ENCODE measurements around the gene AP3B1. TPM values are rescaled to one million over a fixed set of nuclear protein-coding genes. Genes with fewer than 3 reads are reported as not detected.

Gene AP3B1
- polyA plus RNA-seq, 1 donor, result 76.2 TPM

DNA sequence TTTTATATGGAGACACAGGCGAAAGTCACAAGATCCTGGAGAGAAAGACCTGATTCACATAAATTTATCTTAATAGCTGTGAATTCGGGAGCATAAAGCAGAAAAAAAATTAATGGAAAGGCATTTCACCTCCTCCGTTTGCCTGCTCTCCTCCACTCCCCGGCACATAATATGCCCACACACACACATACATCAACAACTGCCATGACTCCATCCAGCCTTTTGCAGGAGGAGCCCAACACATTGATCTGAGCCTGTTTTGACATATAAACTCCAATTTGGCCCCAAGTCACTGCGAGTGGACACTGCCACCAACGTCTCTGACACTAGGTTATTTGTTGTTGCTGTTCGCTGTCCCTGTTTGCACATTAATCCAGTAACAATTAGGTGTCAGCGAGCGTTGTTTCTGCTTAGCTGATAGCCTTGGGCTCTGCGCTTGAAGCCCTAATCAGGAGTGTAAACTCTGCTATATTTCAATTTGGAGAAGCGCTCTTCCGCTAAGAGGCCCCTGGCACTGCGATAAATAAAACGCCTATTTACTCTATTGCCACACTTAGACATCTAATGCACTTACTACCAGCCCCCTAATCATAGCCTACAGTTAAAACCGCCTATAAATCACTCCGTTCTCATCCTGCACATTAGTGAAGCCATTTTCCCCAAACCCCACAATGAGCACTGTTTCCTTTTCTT is 322.6 kb downstream of the AP3B1 start:
- DNase-seq, result no peak

DNA sequence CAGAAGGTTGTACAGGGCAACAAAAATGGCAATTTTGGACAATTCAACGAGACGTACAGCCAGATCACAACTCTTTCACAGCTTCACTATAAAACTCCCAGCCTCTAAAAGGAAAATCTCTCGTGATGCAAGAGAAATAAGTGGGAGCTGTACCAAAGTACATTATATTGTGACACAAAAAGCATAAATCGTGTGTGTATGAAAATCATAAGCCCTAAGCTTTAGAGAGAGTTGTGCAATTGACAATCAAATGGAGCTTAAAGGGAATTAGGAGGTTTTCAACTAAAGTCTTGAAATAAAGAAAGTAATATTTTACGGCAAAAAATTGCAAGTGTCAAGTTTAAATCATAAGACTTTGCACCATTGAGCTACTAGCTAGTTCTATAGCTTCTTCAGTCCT is 323.6 kb downstream of the AP3B1 start:
- no peak for DNase-seq

GRCh38 chr5:77963795-77964194 is 330.7 kb downstream of the AP3B1 start:
- no peak for DNase-seq

DNA sequence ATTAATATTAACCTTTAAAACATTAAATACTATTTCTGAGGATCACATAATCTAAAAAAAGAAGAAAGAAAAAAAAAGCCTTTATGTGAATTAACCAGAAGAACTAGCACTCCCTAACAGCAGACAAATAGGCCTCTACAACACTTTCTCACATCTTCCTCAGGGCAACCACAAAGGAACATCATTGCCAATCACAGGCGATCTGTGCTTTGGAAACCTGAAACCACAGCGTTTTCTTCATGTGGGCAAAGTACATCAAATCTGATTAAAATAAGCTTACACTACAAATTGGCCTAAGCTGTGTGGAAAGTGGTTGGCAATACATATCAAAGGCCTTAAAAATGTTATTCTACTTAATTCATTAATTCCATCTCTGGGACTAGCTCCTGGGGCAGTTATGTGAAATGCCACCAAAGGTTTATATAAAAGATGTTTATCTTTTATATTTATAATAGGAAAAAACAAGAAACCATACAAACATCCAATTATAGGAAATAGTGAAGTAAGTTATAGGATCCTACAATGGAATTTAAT is 333.6 kb downstream of the AP3B1 start:
- no peak for DNase-seq

DNA sequence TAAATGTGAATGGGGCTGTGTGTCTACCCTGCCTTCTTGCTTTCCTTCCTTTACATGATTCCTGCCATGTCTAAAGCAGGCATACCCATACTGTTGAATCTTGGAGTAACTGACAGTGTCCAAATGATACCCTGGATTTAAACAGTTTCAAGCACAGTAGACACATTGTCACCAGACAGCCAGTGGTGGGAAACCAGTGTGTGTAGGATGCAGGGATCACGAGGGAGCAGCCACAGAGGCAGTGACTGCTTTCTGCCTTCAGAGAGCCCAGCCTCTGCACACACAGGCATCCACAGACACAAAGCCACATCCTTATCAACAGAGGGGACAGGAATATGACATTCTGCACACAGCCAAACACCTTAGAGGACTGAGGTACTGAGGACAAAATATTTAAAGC is 334.2 kb downstream of the AP3B1 start:
- no peak for DNase-seq

GRCh38 chr5:77958642-77959330 is 335.7 kb downstream of the AP3B1 start:
- DNase-seq, result no peak

DNA sequence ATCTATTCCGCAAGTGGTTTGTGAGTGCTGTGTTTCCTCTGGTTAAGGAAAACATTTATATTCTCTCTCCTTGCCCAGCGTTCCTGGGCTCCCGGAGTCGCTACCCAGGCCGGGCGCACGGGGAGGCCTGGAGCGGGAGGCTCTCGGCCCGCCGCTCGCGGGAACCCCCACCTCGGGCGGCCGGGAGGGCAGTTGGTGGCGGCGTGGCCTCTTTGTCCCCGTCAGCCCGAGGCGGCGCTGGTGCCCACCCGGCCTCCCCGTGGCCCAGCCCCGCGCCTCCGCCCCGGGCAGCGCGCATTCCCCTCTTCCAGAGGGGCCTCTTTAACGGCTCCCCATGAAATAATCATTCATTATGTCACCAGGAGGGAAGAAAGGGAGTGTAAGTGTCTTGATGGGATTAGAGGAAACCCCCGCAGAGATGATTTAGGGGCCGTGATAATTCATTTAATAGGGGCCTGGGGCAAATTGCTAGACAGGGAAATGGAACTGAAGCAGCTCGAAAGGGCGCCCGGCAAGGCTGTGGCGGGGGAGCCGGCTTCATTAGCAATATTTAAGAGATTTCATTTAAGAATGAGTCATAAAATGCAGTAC is 336.5 kb downstream of the AP3B1 start:
- DNase-seq, result no peak

DNA sequence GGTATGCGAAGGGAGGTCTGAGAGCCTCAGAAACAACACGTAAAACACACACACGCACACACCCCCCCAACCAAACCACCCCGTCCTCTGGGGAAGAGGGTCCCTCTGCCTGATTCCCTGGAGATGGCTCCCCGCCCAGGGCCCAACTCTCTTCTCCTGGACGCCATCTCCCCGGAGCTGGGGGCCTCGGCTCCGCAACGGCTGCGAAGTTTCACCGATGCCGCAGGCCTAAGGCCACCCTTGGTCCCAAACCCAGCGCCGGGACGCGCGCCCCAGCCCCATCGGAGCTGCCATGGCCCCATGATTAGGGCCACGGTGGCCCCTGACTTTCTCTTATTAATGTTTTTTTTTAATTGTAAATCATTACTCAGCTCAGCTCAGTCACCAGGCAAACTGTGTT is 337.0 kb downstream of the AP3B1 start:
- DNase-seq, result no peak

DNA sequence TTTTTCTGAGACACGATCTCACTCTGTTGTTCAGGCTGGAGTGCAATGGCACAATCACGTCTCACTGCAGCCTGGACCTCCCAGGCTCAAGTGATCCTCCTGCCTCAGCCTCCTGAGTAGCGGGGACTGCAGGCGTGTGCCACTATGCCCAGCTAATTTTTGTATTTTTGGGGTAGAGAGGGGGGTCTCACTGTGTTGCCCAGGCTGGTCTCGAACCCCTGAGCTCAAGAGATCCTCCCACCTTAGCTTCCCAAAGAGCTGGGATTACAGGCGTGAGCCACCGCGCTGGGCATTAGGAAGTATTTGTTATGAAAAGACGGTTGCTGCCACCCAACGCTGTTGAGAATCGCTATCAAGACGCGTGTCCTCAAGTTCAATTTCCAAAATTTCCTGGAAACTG is 337.4 kb downstream of the AP3B1 start:
- DNase-seq, result no peak

DNA sequence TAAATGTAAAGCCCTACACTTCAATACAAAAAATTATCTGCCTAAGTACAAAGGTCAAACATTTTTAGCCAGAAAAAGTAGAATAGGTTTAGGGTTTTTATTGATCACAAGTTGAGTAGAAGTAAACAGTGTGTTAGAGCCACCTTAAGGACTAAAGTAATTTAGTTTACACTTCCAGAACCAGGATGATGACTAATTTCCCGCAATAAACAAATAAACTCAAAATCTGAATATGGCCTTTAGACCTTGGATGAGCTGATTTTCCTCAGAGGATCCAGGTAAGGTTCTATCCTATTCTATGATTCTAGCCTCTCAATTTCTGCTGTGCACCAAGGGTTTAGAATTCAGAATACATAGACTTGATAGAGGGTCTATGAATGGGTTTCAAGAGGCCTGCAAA is 338.9 kb downstream of the AP3B1 start:
- no peak for DNase-seq

DNA sequence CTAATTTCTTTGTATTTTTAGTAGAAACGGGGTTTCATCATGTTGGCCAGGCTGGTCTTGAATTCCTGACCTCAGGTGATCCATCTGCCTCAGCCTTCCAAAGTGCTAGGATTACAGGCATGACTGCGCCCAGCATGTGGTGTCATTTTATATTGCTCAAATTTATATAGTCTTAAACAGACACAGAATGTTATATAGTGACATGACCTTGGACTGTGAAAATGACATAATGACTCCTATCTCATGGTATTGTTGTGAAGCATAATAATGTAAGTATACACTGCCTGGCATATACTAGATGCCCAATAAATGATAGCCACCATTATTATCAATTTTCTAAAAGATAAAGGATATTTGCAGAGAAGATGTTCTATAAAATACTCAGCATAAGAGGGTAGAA is 341.1 kb downstream of the AP3B1 start:
- no peak for DNase-seq

DNA sequence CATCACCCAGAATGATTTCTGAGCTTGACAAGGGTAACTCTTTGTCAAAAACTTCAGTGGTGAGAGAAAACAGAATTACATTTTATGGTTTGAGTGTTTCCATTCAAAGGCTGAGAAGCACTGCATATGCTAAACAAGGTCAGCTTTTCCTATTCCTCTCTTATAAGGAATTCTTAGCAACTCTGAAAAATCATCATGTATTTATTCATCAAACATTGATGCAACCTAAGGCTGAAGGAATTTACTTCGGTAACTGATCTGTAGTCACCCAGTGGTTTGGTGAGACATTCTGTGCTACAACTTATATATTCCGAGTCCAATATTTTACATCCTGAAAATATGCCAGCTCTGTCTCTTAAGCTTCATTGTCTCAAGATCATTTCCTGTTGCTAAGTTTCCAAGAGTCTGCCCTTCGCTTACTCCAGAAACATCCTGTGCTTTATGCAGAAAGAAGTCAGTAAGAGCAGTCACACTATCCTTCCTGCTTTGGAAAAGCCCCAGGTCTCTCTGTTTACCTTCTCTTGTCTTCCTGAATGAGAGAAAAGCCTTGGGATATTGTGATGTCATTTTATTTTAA is 341.8 kb downstream of the AP3B1 start:
- DNase-seq, result no peak

Other genes with a start within 250 kb of the AP3B1 start
- gene SCAMP1, start 65.9 kb upstream of the AP3B1 start, polyA plus RNA-seq (ENCODE audit: insufficient read length), result 57.2 TPM